Neuronal stem cell (in vitro differentiated cells): ENCODE measurements around the gene PDZD2.
"Not testable (repeated sequence)": the region's sequence is repeated elsewhere in the genome, so short reads cannot be mapped to it uniquely, and the experiment has no call there.

Experiments
- DNase-seq: peaks from one replicate; pipeline ENCODE4 v3.0.0-alpha.2; 2013; ENCODE audit warnings: low spot score
- H2AFZ ChIP-seq: one replicate; pipeline ENCODE4 v1.6.1; 2013; ENCODE audit warnings: mild to moderate bottlenecking, low read length, inconsistent platforms
- H2AK5ac ChIP-seq: 2 replicates; pipeline ENCODE4 v1.6.1; 2013; ENCODE audit warnings: low read depth, mild to moderate bottlenecking, inconsistent platforms, low read length, moderate library complexity, mixed read lengths
- H2BK120ac ChIP-seq: 2 replicates; pipeline ENCODE4 v1.6.1; 2013; ENCODE audit warnings: low read depth, mild to moderate bottlenecking, inconsistent platforms, low read length, moderate library complexity, mixed read lengths
- H2BK12ac ChIP-seq: one replicate; pipeline ENCODE4 v1.6.1; 2013; ENCODE audit warnings: low read length, inconsistent platforms
- H2BK15ac ChIP-seq: 2 replicates; pipeline ENCODE4 v1.6.1; 2013; ENCODE audit warnings: mild to moderate bottlenecking, low read length, inconsistent platforms, mixed read lengths
- H2BK5ac ChIP-seq: one replicate; pipeline ENCODE4 v1.6.1; 2013; ENCODE audit warnings: inconsistent platforms, mild to moderate bottlenecking, low read length, moderate library complexity
- H3K14ac ChIP-seq: one replicate; pipeline ENCODE4 v1.6.1; 2013; ENCODE audit warnings: low read length, inconsistent platforms
- H3K18ac ChIP-seq: 2 replicates; pipeline ENCODE4 v1.6.1; 2013; ENCODE audit warnings: low read length, inconsistent platforms
- H3K23ac ChIP-seq: 2 replicates; pipeline ENCODE4 v1.6.1; 2013; ENCODE audit warnings: low read depth, mild to moderate bottlenecking, mixed read lengths, low read length, inconsistent platforms; ENCODE audit not compliant: poor library complexity
- H3K27ac ChIP-seq: replicated peaks from 3 replicates; pipeline ENCODE4 v1.5.1; 2013; ENCODE audit warnings: low read length, inconsistent platforms
- H3K27me3 ChIP-seq, 3 experiments: 2 replicates each; pipeline ENCODE4 v1.6.1; 2013; ENCODE audit warnings: low read length in 3 of 3, mild to moderate bottlenecking in 2 of 3, inconsistent platforms in 1 of 3, low read depth in 1 of 3, mixed read lengths in 1 of 3, moderate library complexity in 1 of 3; ENCODE audit not compliant: control insufficient read depth in 3 of 3, insufficient read depth in 3 of 3
- H3K36me3 ChIP-seq, 2 donors: replicated peaks in 1 of 2; 2 replicates each; pipeline ENCODE4 v1.6.1; 2013; ENCODE audit warnings: low read length in 2 of 2; ENCODE audit not compliant: control insufficient read depth in 2 of 2, insufficient read depth in 2 of 2
- H3K4ac ChIP-seq: 2 replicates; pipeline ENCODE4 v1.6.1; 2013; ENCODE audit warnings: inconsistent platforms, mild to moderate bottlenecking, low read length, moderate library complexity
- H3K4me1 ChIP-seq, 2 donors: 1 replicate in 1 of 2; 2 replicates in 1 of 2; pipeline ENCODE4 v1.6.1; 2013; ENCODE audit warnings: low read length in 2 of 2, low read depth in 1 of 2; ENCODE audit not compliant: control insufficient read depth in 2 of 2, insufficient read depth in 1 of 2
- H3K4me2 ChIP-seq: one replicate; pipeline ENCODE4 v1.6.1; 2013; ENCODE audit warnings: mild to moderate bottlenecking, low read length, inconsistent platforms; ENCODE audit not compliant: insufficient read depth, poor library complexity, severe bottlenecking
- H3K4me3 ChIP-seq, 2 donors: 2 replicates each; pipeline ENCODE4 v1.5.1; 2013; ENCODE audit warnings: low read length in 2 of 2, mild to moderate bottlenecking in 2 of 2, inconsistent platforms in 1 of 2, moderate library complexity in 1 of 2
- H3K79me1 ChIP-seq: one replicate; pipeline ENCODE4 v1.6.1; 2013; ENCODE audit warnings: low read depth, mild to moderate bottlenecking, inconsistent platforms, low read length, moderate library complexity
- H3K9ac ChIP-seq: one replicate; pipeline ENCODE4 v1.6.1; 2013; ENCODE audit warnings: mild to moderate bottlenecking, low read depth, low read length, inconsistent platforms; ENCODE audit not compliant: poor library complexity
- H3K9me3 ChIP-seq, 2 donors: replicated peaks in 1 of 2; 2 replicates each; pipeline versions ENCODE3 to v1.6.1; 2013; ENCODE audit warnings: low read length in 2 of 2, mild to moderate bottlenecking in 2 of 2, inconsistent platforms in 1 of 2, low read depth in 1 of 2, mixed read lengths in 1 of 2, moderate library complexity in 1 of 2; ENCODE audit not compliant: control insufficient read depth in 2 of 2, insufficient read depth in 1 of 2
- H4K8ac ChIP-seq: one replicate; pipeline ENCODE4 v1.6.1; 2013; ENCODE audit warnings: low read depth, mild to moderate bottlenecking, inconsistent platforms, low read length, moderate library complexity
- H4K91ac ChIP-seq: one replicate; pipeline ENCODE4 v1.6.1; 2013; ENCODE audit warnings: low read length, low read depth, mild to moderate bottlenecking, inconsistent platforms; ENCODE audit not compliant: poor library complexity
- WGBS, 2 donors: extraction: QIAGEN DNeasy Blood & Tissue Kit; methylation state at CpG; one replicate each; pipeline ENCODE4 v1.1.7; 2013; ENCODE audit warnings: missing lambda C conversion rate in 2 of 2, mixed read lengths in 1 of 2; ENCODE audit not compliant: insufficient read length in 2 of 2, insufficient replicate concordance in 1 of 2; ENCODE audit errors: extremely low coverage in 2 of 2; 5-methylcytosine and 5-hydroxymethylcytosine counted together

Gene PDZD2

GRCh38 chr5:31731016-31731415 lies 92.1 kb downstream of the PDZD2 start:
- H4K8ac ChIP-seq = no peak overlapping the region
- H3K23ac ChIP-seq = no peak overlapping the region
- no peaks in the 10 kb centered on the region for H3K79me1 ChIP-seq
- H2BK120ac ChIP-seq = no peak overlapping the region
- no peak overlapping the region for H3K14ac ChIP-seq
- no peak overlapping the region for H3K4me2 ChIP-seq
- H2AFZ ChIP-seq = no peak overlapping the region
- H3K9me3 ChIP-seq = no peaks in the 10 kb centered on the region
- no CpG with 5 or more reads among the region's 3 CpGs for WGBS, 2 donors
- H2BK5ac ChIP-seq = no peak overlapping the region
- H3K36me3 ChIP-seq = no peaks in the 10 kb centered on the region
- no peak overlapping the region for H3K4me3 ChIP-seq
- H3K9ac ChIP-seq = no peak overlapping the region
- no peak overlapping the region for H2BK12ac ChIP-seq
- H3K27me3 ChIP-seq = no peaks in the 10 kb centered on the region
- no peak for DNase-seq
- no peak overlapping the region for H2AK5ac ChIP-seq
- H2BK15ac ChIP-seq = no peak overlapping the region
- H4K91ac ChIP-seq = no peak overlapping the region
- no peak overlapping the region for H3K18ac ChIP-seq
- H3K4ac ChIP-seq = no peak overlapping the region
- peaks cover 0 to 2% of the 10 kb centered on the region in 2 donors for H3K4me1 ChIP-seq
- H3K27ac ChIP-seq = no peak overlapping the region

DNA sequence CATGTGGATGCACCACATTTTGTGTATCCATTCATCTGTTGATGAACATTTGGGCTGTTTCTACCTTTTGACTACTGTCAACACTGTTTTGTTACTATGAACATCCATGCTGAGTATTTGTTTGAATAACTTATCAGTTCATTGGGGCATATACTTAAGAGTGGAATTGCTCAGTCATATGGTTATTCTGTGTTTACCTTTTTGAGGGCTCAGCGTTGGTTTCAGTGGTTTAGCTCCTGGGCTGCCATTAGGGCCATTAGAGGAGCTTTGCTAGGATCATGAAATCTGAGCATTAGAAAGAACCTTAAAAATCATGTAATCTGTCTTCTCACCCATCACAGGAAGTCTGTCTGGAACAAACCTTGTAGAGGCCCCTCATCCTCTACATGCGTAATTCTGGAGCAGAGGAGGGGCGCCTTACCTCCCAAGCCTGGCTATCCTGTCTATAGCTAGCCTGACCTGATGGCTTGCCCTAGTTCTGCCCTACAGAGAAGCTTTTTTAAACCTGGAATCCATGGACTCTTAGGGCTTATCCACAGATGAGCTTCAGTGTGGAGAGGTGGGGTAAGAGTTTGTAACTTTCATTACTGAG lies 92.9 kb downstream of the PDZD2 start:
- no peak overlapping the region for H3K27ac ChIP-seq
- DNase-seq = no peak
- no peak overlapping the region for H2AFZ ChIP-seq
- H2BK120ac ChIP-seq = no peak overlapping the region
- H3K4me2 ChIP-seq = no peak overlapping the region
- no peak overlapping the region for H3K18ac ChIP-seq
- H3K23ac ChIP-seq = no peak overlapping the region
- no peaks in the 10 kb centered on the region for H3K79me1 ChIP-seq
- H2BK12ac ChIP-seq = no peak overlapping the region
- no peak overlapping the region for H2BK5ac ChIP-seq
- H3K14ac ChIP-seq = no peak overlapping the region
- no peaks in the 10 kb centered on the region for H3K27me3 ChIP-seq
- no CpG with 5 or more reads among the region's 3 CpGs for WGBS, 2 donors
- H3K4me1 ChIP-seq = peaks cover 0 to 2% of the 10 kb centered on the region in 2 donors
- no peak overlapping the region for H3K4ac ChIP-seq
- no peak overlapping the region for H4K8ac ChIP-seq
- no peak overlapping the region for H2AK5ac ChIP-seq
- H2BK15ac ChIP-seq = no peak overlapping the region
- no peak overlapping the region for H4K91ac ChIP-seq
- H3K36me3 ChIP-seq = no peaks in the 10 kb centered on the region
- H3K9me3 ChIP-seq = no peaks in the 10 kb centered on the region
- no peak overlapping the region for H3K9ac ChIP-seq
- H3K4me3 ChIP-seq = no peak overlapping the region

DNA sequence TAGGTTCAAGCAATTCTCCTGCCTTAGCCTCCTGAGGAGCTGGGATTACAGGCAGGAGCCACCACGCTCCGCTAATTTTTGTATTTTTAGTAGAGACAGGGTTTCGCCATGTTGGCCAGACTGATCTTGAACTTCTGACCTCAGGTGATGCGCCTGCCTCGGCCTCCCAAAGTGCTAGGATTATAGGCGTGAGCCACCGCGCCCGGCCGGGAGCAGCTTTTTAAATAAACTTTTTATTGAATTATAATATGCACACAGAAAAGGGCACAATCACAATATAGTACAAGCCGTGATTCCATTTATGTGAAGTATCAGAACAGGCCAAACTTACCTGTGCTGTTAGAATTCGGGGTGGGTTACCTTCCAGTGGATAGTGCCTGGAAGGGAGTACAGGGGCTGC lies 93.9 kb downstream of the PDZD2 start:
- H2BK12ac ChIP-seq, H3K36me3 ChIP-seq, H3K23ac ChIP-seq, H3K4me2 ChIP-seq, H2BK120ac ChIP-seq, H3K4ac ChIP-seq, H4K8ac ChIP-seq, H3K27me3 ChIP-seq, H3K79me1 ChIP-seq, H4K91ac ChIP-seq, H3K9me3 ChIP-seq, H2AK5ac ChIP-seq, H2AFZ ChIP-seq, H3K18ac ChIP-seq, H2BK15ac ChIP-seq, H3K9ac ChIP-seq, H2BK5ac ChIP-seq, H3K4me3 ChIP-seq, DNase-seq, H3K27ac ChIP-seq, H3K14ac ChIP-seq, H3K4me1 ChIP-seq: not testable (repeated sequence)
- WGBS, 2 donors = no CpG with 5 or more reads among the region's 12 CpGs

GRCh38 chr5:31733371-31733770 lies 94.4 kb downstream of the PDZD2 start:
- peaks cover 0 to 2% of the 10 kb centered on the region in 2 donors for H3K4me1 ChIP-seq
- H2BK5ac ChIP-seq = no peak overlapping the region
- DNase-seq = no peak
- no peaks in the 10 kb centered on the region for H3K9me3 ChIP-seq
- no peak overlapping the region for H4K91ac ChIP-seq
- WGBS, 2 donors = no CpG with 5 or more reads among the region's 11 CpGs
- no peak overlapping the region for H2BK12ac ChIP-seq
- no peak overlapping the region for H2BK120ac ChIP-seq
- H2AFZ ChIP-seq = no peak overlapping the region
- no peak overlapping the region for H2BK15ac ChIP-seq
- no peaks in the 10 kb centered on the region for H3K79me1 ChIP-seq
- no peak overlapping the region for H3K18ac ChIP-seq
- H3K4ac ChIP-seq = no peak overlapping the region
- H3K4me2 ChIP-seq = no peak overlapping the region
- H3K23ac ChIP-seq = no peak overlapping the region
- H3K4me3 ChIP-seq = no peak overlapping the region
- H3K27ac ChIP-seq = no peak overlapping the region
- H3K9ac ChIP-seq = no peak overlapping the region
- no peak overlapping the region for H4K8ac ChIP-seq
- H3K27me3 ChIP-seq = no peaks in the 10 kb centered on the region
- no peak overlapping the region for H3K14ac ChIP-seq
- H2AK5ac ChIP-seq = peak overlapping the region; percentile 34
- H3K36me3 ChIP-seq = no peaks in the 10 kb centered on the region
